HepG2 (cell line): ENCODE measurements around the gene ITPR1. TPM values are rescaled to one million over a fixed set of nuclear protein-coding genes. Genes with fewer than 3 reads are reported as not detected.

Source experiments
- ATAC-seq: fragments of 200-7000 bp; cut with Tn5 transposase; 3 replicates; pipeline ENCODE4 v1.9.1; 2020; ENCODE audit warnings: mild to moderate bottlenecking, moderate library complexity
- BruUV-seq: library from RNA; stranded (reverse); fragments of 400-500 nt; replicated peaks from 2 replicates; lab custom pipeline; 2021; lab: Mats Ljungman, UMichigan
- CTCF ChIA-PET: fragments of 300-600 bp; formaldehyde crosslinking; extraction: SDS; loops from one replicate; lab custom pipeline; 2021; ENCODE audit warnings: low total read pairs, inconsistent platforms, low intra/inter-chr PET ratio; lab: Yijun Ruan, JAX
- POLR2A ChIA-PET: fragments of 350-600 bp; sonication (Branson Sonifier 250); formaldehyde crosslinking; loops from one replicate; lab custom pipeline; 2020; ENCODE audit warnings: antibody characterized with exemption, inconsistent platforms; lab: Yijun Ruan, JAX
- DNase-seq: peaks from one replicate; pipeline ENCODE4 v3.0.0-alpha.2; 2015; ENCODE audit warnings: low spot score
- FAIRE-seq: peaks from 3 replicates; lab custom pipeline; 2011; peaks lifted over from hg19 to GRCh38; lab: Jason Lieb, UNC
- H2AFZ ChIP-seq: one replicate; pipeline ENCODE4 v1.6.1; 2011; ENCODE audit warnings: low read length, inconsistent platforms
- H3K27ac ChIP-seq: fragments of 300-600 bp; 3 replicates; pipeline ENCODE4 v1.8.0; 2011; ENCODE audit warnings: mixed run types, mild to moderate bottlenecking, mixed read lengths, low read length, inconsistent platforms; ENCODE audit not compliant: insufficient read depth; ENCODE audit errors: extremely low read length
- H3K27me3 ChIP-seq, 2 experiments: fragments of 200-600 bp in 1 of 2; 2 replicates in 1 of 2; 3 replicates in 1 of 2; pipeline versions ENCODE4 v1.6.0 to v1.8.0; 2011; ENCODE audit warnings: low read length in 2 of 2, mild to moderate bottlenecking in 2 of 2, moderate library complexity in 2 of 2, inconsistent platforms in 1 of 2; ENCODE audit not compliant: insufficient read depth in 2 of 2, control insufficient read depth in 1 of 2
- H3K36me3 ChIP-seq, 2 experiments: fragments of 200-600 bp in 1 of 2; replicated peaks in 1 of 2; 2 replicates in 1 of 2; 3 replicates in 1 of 2; pipeline versions ENCODE4 v1.5.1 to v1.8.0; 2011; ENCODE audit warnings: low read length in 2 of 2, inconsistent platforms in 1 of 2; ENCODE audit not compliant: insufficient read depth in 2 of 2, control insufficient read depth in 1 of 2
- H3K4me1 ChIP-seq: 2 replicates; pipeline ENCODE4 v1.5.1; 2012; ENCODE audit warnings: low read length, inconsistent platforms; ENCODE audit not compliant: insufficient read depth
- H3K4me2 ChIP-seq: 2 replicates; pipeline ENCODE4 v1.6.0; 2011; ENCODE audit warnings: low read depth, low read length, inconsistent platforms
- H3K4me3 ChIP-seq, 3 experiments: fragments of 200-600 bp in 1 of 3; sonication (generic), shearing (Covaris generic) in 1 of 3; replicated peaks in 1 of 3; 2 replicates each; pipeline ENCODE4 v1.5.1; 2011 to 2016; ENCODE audit warnings: low read length in 3 of 3, inconsistent platforms in 2 of 3, low read depth in 2 of 3, mild to moderate bottlenecking in 2 of 3, control low read depth in 1 of 3, mixed read lengths in 1 of 3; ENCODE audit not compliant: insufficient read depth in 1 of 3
- H3K79me2 ChIP-seq: one replicate; pipeline ENCODE4 v1.6.1; 2011; ENCODE audit warnings: low read length, inconsistent platforms; ENCODE audit not compliant: insufficient read depth
- H3K9ac ChIP-seq: 2 replicates; pipeline ENCODE4 v1.6.0; 2011; ENCODE audit warnings: mild to moderate bottlenecking, low read depth, low read length, inconsistent platforms; ENCODE audit not compliant: insufficient read depth
- H3K9me3 ChIP-seq: 2 replicates; pipeline ENCODE4 v1.5.1; 2012; ENCODE audit warnings: mild to moderate bottlenecking, low read length
- H4K20me1 ChIP-seq: 2 replicates; pipeline ENCODE4 v1.6.0; 2011; ENCODE audit warnings: inconsistent platforms, mild to moderate bottlenecking, low read length, moderate library complexity; ENCODE audit not compliant: insufficient read depth
- GABPB1 ChIP-seq: IDR thresholded peaks from 2 replicates; pipeline ENCODE4 v1.6.1; 2016; ENCODE audit warnings: mild to moderate bottlenecking, missing genetic modification reagents, moderate library complexity, missing compliant biosample characterization
- GPN1 ChIP-seq: sonication (generic); formaldehyde crosslinking; IDR thresholded peaks from 2 replicates; pipeline ENCODE4 v1.5.1; 2020; ENCODE audit warnings: missing genetic modification reagents, borderline replicate concordance
- IRF2 ChIP-seq: IDR thresholded peaks from 2 replicates; pipeline ENCODE4 v1.6.1; 2018; ENCODE audit warnings: missing genetic modification reagents, missing compliant biosample characterization
- KAT7 ChIP-seq: IDR thresholded peaks from 2 replicates; pipeline ENCODE4 v1.6.1; 2018; ENCODE audit warnings: borderline replicate concordance, missing compliant biosample characterization
- LCORL ChIP-seq, 2 experiments: fragments of 450-650 bp in 1 of 2; sonication (generic) in 1 of 2; formaldehyde crosslinking in 1 of 2; IDR thresholded peaks; 2 replicates each; pipeline versions ENCODE4 v1.5.0 to v1.6.1; 2017 to 2020; ENCODE audit warnings: antibody characterized with exemption in 1 of 2, missing genetic modification reagents in 1 of 2
- MIER3 ChIP-seq: IDR thresholded peaks from 2 replicates; pipeline ENCODE4 v1.6.1; 2016; ENCODE audit warnings: missing compliant biosample characterization, borderline replicate concordance
- NFYC ChIP-seq: IDR thresholded peaks from 2 replicates; pipeline ENCODE4 v1.6.1; 2016; ENCODE audit warnings: missing genetic modification reagents, missing compliant biosample characterization
- USF2 ChIP-seq, 2 experiments: sonication (generic) in 1 of 2; formaldehyde crosslinking in 1 of 2; IDR thresholded peaks; 2 replicates each; pipeline versions ENCODE4 v1.5.1 to v1.6.1; 2011 to 2020; ENCODE audit warnings: borderline replicate concordance in 1 of 2, low read depth in 1 of 2, low read length in 1 of 2, mild to moderate bottlenecking in 1 of 2, missing genetic modification reagents in 1 of 2, moderate library complexity in 1 of 2
- ZNF512 ChIP-seq: sonication (generic); formaldehyde crosslinking; IDR thresholded peaks from 2 replicates; pipeline ENCODE4 v1.4.0; 2020; ENCODE audit warnings: mild to moderate bottlenecking, missing genetic modification reagents
- WGBS: methylation state at CpG from one replicate; pipeline ENCODE4 v1.1.6; 2017; ENCODE audit warnings: low lambda C conversion rate; 5-methylcytosine and 5-hydroxymethylcytosine counted together
- in situ Hi-C: cut with HindIII; loops from 2 replicates; pipeline ENCODE4 v1.10.0; 2017; ENCODE audit warnings: low pct_unique_long_range_greater_than_20kb; ENCODE audit not compliant: extremely low pct_ligation_motif_present
- intact Hi-C: fragments of 100-400 bp; cut with micrococcal nuclease; formaldehyde crosslinking; loops from one replicate; pipeline ENCODE4 v1.10.0; 2022; ENCODE audit not compliant: unreplicated experiment
- polyA plus RNA-seq, 8 experiments: library from polyadenylated mRNA; depleted of rRNA in 3 of 8; stranded (reverse) in 7 of 8; unstranded in 1 of 8; fragments of >200 nt; fragmentation: Illumina TruSeq in 4 of 8; extraction: Trizol in 4 of 8; gene quantifications; 2 replicates each; pipeline versions ENCODE4 v1.2.1 to v1.2.3, GENCODE V29; 2011 to 2016; ENCODE audit warnings: low read depth in 4 of 8, missing spikeins in 1 of 8, mixed read lengths in 1 of 8; ENCODE audit not compliant: insufficient read depth in 1 of 8
- total RNA-seq, 5 experiments: library from RNA; depleted of rRNA; stranded (reverse); fragments of >200 nt; fragmentation: Illumina TruSeq; extraction: Trizol; gene quantifications; 2 replicates each; pipeline ENCODE4 v1.2.3, GENCODE V29; 2016; ENCODE audit warnings: low read depth in 1 of 5
- TF ChIP-seq, protein P1 (sequence below): sonication (generic); formaldehyde crosslinking; IDR thresholded peaks from 2 replicates; pipeline ENCODE4 v1.5.0; 2020; ENCODE audit warnings: missing genetic modification reagents, mild to moderate bottlenecking, borderline replicate concordance

ITPR1 gene
- total and polyA plus RNA-seq, 2 of the 13 experiments (the other 11 are each of a cell fraction or from before 2014, with no cell fraction given): 10.0 to 11.4 TPM

GRCh38 chr3:4748127-4748526 lies 255.0 kb downstream of the ITPR1 start:
- Histone ChIP-seq H3K9me3 (no peaks in the 10 kb centered on the region), H3K27ac (peak overlapping the region; percentile 40), H3K27me3 (no peaks in the 10 kb centered on the region), H2AFZ (no peak overlapping the region), H3K4me1 (peaks cover 100% of the 10 kb centered on the region), H3K79me2 (no peaks in the 10 kb centered on the region), H3K4me2 (no peak overlapping the region), H3K4me3 (no peak overlapping the region), H3K36me3 (no peaks in the 10 kb centered on the region), H4K20me1 (no peaks in the 10 kb centered on the region), H3K9ac (no peak overlapping the region)
- no TSS peak for BruUV-seq
- intact Hi-C loops (loop anchor here (10.0 kb wide), 1 partner anchor 1573 kb away; the partner anchor contains the start of gene CRBN), in situ Hi-C loops (no loop called here)
- POLR2A ChIA-PET: interaction anchor here (1.2 kb wide), 1 partner anchor 14 kb away, joined by 4 read pairs; no protein-coding TSS in a partner anchor
- ATAC-seq (no peak), DNase-seq (no peak), FAIRE-seq (no peak)
- TF ChIP-seq GPN1 (CRISPR knock-in tag): no peak
- no peak for TF ChIP-seq ZNF512 (CRISPR knock-in tag)
- TF ChIP-seq NFYC (CRISPR knock-in tag): no peak
- TF ChIP-seq IRF2 (CRISPR knock-in tag): no peak
- TF ChIP-seq KAT7 (CRISPR knock-in tag): no peak
- CTCF ChIA-PET: no interaction called here
- WGBS: 100% methylated on average over 1 of the region's 1 CpG

- intact Hi-C loops: loop anchor here (10.0 kb wide), 1 partner anchor 1574 kb away; the partner anchor contains the start of gene CRBN
- 57% methylated on average over 16 of the region's 16 CpGs for WGBS
- no peaks in the 10 kb centered on the region for H4K20me1 ChIP-seq
- CTCF ChIA-PET: no interaction called here
- ATAC-seq (peak; percentile 23), DNase-seq (peak; percentile 78), FAIRE-seq (peak; percentile 89)
- no peaks in the 10 kb centered on the region for H3K27me3 ChIP-seq
- in situ Hi-C loops: no loop called here
- BruUV-seq: no TSS peak
- POLR2A ChIA-PET: interaction anchor here (1.2 kb wide), 1 partner anchor 14 kb away, joined by 4 read pairs; no protein-coding TSS in a partner anchor
- peak overlapping the region; percentile 40 for H3K27ac ChIP-seq
- H2AFZ ChIP-seq: no peak overlapping the region
- H3K9ac ChIP-seq: no peak overlapping the region
- no peaks in the 10 kb centered on the region for H3K79me2 ChIP-seq
- no peak overlapping the region for H3K4me3 ChIP-seq
- H3K9me3 ChIP-seq: no peaks in the 10 kb centered on the region
- peaks cover 99% of the 10 kb centered on the region for H3K4me1 ChIP-seq
- H3K4me2 ChIP-seq: peak overlapping the region; percentile 28; the same call in 1 of the 2 replicates
- no peaks in the 10 kb centered on the region for H3K36me3 ChIP-seq
- TF ChIP-seq LCORL (IDR thresholded peaks at IDR 0.05): no peak
- peak; percentile 68; the same call in 1 of the 2 replicates for TF ChIP-seq LCORL (CRISPR knock-in tag; IDR thresholded peaks at IDR 0.05)
- peak; percentile 85 for TF ChIP-seq USF2 (IDR thresholded peaks at IDR 0.05; ENCODE audit: low read depth, low read length)
- TF ChIP-seq USF2 (CRISPR knock-in tag; IDR thresholded peaks at IDR 0.05; ENCODE audit: borderline replicate concordance): peak; percentile 82; the same call in 1 of the 2 replicates
- TF ChIP-seq GABPB1 (CRISPR knock-in tag): no peak
- TF ChIP-seq, protein P1, sequence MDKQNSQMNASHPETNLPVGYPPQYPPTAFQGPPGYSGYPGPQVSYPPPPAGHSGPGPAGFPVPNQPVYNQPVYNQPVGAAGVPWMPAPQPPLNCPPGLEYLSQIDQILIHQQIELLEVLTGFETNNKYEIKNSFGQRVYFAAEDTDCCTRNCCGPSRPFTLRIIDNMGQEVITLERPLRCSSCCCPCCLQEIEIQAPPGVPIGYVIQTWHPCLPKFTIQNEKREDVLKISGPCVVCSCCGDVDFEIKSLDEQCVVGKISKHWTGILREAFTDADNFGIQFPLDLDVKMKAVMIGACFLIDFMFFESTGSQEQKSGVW (CRISPR knock-in tag): no peak
- TF ChIP-seq MIER3 (CRISPR knock-in tag): no peak
Measured at GRCh38 chr3:4748701-4749378, 255.7 kb downstream of the ITPR1 start.
